Liver (tissue), 3 donors: ENCODE data around the gene KRT6C.
"Not testable (repeated sequence)": the region's sequence is repeated elsewhere in the genome, so short reads cannot be mapped to it uniquely, and the experiment has no call there.

Experiments
- GABPA ChIP-seq, 2 donors: IDR thresholded peaks in 1 of 2; conservative IDR thresholded peaks in 1 of 2; 2 replicates each; pipeline ENCODE4 v1.6.1; 2016; ENCODE audit warnings: antibody characterized with exemption in 2 of 2, mild to moderate bottlenecking in 1 of 2, moderate library complexity in 1 of 2
- JUND ChIP-seq, 2 donors: IDR thresholded peaks; 2 replicates each; pipeline ENCODE4 v1.6.1; 2016; ENCODE audit warnings: antibody characterized with exemption in 2 of 2
- NR2F2 ChIP-seq: IDR thresholded peaks from 2 replicates; pipeline ENCODE4 v1.6.1; 2016; ENCODE audit warnings: antibody characterized with exemption
- RAD21 ChIP-seq, 2 donors: IDR thresholded peaks; 2 replicates each; pipeline ENCODE4 v1.6.1; 2016; ENCODE audit warnings: antibody characterized with exemption in 2 of 2, mild to moderate bottlenecking in 2 of 2
- SP1 ChIP-seq: IDR thresholded peaks from 2 replicates; pipeline ENCODE4 v1.6.1; 2018; ENCODE audit warnings: antibody characterized with exemption, mild to moderate bottlenecking
- TAF1 ChIP-seq: conservative IDR thresholded peaks from 2 replicates; pipeline ENCODE4 v1.6.1; 2016; ENCODE audit warnings: antibody characterized with exemption, mild to moderate bottlenecking
- YY1 ChIP-seq: IDR thresholded peaks from 2 replicates; pipeline ENCODE4 v1.6.1; 2016; ENCODE audit warnings: antibody characterized with exemption, mild to moderate bottlenecking
- TF ChIP-seq, protein P1 (sequence below): fragments of 150-350 bp; IDR thresholded peaks from 2 replicates; pipeline ENCODE4 v1.5.1; 2017; ENCODE audit warnings: improper control_type of control experiment, low read depth, low read length; ENCODE audit not compliant: missing input control
- TF ChIP-seq, protein P2 (sequence below): IDR thresholded peaks from 2 replicates; pipeline ENCODE4 v1.6.1; 2016; ENCODE audit warnings: antibody characterized with exemption
- TF ChIP-seq, protein P3 (sequence below): IDR thresholded peaks from 2 replicates; pipeline ENCODE4 v1.6.1; 2016; ENCODE audit warnings: antibody characterized with exemption
- TF ChIP-seq, protein P4 (sequence below): IDR thresholded peaks from 2 replicates; pipeline ENCODE4 v1.6.1; 2016; ENCODE audit warnings: antibody characterized with exemption, mild to moderate bottlenecking
- TF ChIP-seq, protein P5 (sequence below): IDR thresholded peaks from 2 replicates; pipeline ENCODE4 v1.6.1; 2016; ENCODE audit warnings: antibody characterized with exemption
- donor health status: healthy.
- donor health status: healthy.

DNA sequence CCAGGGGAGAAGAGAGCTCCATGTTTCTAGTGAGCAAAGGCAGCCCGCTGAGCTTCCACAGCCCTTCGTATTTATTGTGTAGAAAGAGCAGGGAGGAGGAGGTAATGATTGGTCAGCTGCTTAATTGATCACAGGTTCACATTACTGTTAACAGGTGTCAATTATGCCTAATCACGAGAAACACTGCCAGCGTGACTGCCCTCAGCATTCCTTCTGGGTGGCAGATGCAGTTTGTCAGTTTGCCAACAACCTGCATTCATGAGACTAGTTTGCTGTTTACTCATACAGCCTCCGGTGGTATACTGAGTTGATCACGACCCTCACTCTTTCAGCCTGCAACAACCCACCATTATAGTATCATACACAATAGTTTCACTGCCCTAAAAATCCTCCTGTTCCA, 27.0 kb upstream of the KRT6C start:
- TF ChIP-seq, protein P1, sequence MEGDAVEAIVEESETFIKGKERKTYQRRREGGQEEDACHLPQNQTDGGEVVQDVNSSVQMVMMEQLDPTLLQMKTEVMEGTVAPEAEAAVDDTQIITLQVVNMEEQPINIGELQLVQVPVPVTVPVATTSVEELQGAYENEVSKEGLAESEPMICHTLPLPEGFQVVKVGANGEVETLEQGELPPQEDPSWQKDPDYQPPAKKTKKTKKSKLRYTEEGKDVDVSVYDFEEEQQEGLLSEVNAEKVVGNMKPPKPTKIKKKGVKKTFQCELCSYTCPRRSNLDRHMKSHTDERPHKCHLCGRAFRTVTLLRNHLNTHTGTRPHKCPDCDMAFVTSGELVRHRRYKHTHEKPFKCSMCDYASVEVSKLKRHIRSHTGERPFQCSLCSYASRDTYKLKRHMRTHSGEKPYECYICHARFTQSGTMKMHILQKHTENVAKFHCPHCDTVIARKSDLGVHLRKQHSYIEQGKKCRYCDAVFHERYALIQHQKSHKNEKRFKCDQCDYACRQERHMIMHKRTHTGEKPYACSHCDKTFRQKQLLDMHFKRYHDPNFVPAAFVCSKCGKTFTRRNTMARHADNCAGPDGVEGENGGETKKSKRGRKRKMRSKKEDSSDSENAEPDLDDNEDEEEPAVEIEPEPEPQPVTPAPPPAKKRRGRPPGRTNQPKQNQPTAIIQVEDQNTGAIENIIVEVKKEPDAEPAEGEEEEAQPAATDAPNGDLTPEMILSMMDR = not testable (repeated sequence)
- not testable (repeated sequence) for TF ChIP-seq SP1; RAD21 (IDR thresholded peaks at IDR 0.05); YY1; TAF1; GABPA (IDR thresholded peaks at IDR 0.05 in 1 of 2, conservative IDR thresholded peaks at IDR 0.05 in 1 of 2); JUND (IDR thresholded peaks at IDR 0.05); NR2F2
- TF ChIP-seq, protein P2, sequence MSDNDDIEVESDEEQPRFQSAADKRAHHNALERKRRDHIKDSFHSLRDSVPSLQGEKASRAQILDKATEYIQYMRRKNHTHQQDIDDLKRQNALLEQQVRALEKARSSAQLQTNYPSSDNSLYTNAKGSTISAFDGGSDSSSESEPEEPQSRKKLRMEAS = not testable (repeated sequence)
- TF ChIP-seq, protein P3, sequence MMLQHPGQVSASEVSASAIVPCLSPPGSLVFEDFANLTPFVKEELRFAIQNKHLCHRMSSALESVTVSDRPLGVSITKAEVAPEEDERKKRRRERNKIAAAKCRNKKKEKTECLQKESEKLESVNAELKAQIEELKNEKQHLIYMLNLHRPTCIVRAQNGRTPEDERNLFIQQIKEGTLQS = not testable (repeated sequence)
- TF ChIP-seq, protein P4, sequence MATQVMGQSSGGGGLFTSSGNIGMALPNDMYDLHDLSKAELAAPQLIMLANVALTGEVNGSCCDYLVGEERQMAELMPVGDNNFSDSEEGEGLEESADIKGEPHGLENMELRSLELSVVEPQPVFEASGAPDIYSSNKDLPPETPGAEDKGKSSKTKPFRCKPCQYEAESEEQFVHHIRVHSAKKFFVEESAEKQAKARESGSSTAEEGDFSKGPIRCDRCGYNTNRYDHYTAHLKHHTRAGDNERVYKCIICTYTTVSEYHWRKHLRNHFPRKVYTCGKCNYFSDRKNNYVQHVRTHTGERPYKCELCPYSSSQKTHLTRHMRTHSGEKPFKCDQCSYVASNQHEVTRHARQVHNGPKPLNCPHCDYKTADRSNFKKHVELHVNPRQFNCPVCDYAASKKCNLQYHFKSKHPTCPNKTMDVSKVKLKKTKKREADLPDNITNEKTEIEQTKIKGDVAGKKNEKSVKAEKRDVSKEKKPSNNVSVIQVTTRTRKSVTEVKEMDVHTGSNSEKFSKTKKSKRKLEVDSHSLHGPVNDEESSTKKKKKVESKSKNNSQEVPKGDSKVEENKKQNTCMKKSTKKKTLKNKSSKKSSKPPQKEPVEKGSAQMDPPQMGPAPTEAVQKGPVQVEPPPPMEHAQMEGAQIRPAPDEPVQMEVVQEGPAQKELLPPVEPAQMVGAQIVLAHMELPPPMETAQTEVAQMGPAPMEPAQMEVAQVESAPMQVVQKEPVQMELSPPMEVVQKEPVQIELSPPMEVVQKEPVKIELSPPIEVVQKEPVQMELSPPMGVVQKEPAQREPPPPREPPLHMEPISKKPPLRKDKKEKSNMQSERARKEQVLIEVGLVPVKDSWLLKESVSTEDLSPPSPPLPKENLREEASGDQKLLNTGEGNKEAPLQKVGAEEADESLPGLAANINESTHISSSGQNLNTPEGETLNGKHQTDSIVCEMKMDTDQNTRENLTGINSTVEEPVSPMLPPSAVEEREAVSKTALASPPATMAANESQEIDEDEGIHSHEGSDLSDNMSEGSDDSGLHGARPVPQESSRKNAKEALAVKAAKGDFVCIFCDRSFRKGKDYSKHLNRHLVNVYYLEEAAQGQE = not testable (repeated sequence)
- TF ChIP-seq, protein P5, sequence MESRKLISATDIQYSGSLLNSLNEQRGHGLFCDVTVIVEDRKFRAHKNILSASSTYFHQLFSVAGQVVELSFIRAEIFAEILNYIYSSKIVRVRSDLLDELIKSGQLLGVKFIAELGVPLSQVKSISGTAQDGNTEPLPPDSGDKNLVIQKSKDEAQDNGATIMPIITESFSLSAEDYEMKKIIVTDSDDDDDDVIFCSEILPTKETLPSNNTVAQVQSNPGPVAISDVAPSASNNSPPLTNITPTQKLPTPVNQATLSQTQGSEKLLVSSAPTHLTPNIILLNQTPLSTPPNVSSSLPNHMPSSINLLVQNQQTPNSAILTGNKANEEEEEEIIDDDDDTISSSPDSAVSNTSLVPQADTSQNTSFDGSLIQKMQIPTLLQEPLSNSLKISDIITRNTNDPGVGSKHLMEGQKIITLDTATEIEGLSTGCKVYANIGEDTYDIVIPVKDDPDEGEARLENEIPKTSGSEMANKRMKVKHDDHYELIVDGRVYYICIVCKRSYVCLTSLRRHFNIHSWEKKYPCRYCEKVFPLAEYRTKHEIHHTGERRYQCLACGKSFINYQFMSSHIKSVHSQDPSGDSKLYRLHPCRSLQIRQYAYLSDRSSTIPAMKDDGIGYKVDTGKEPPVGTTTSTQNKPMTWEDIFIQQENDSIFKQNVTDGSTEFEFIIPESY = not testable (repeated sequence)
